ENCODE measurements around the gene ELFN1.

The ELFN1 gene

DNA sequence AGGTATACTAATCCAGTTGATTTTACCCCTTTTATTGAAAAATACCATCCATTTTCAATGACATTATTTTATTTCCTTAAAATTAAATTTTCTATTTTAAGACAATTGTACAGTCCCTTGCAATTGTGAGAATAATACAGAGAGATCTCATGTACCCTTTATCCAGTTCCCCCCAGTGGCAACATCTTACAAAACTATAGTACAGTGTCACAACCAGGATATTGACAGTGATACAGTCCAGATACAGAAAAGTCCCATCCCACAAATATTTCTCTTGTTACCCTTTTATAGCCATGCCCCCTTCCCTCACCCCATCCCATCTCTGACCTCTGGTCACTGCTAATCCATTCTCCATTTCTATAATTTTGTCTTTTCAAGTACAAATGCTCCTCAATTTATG, 18.5 kb downstream of the ELFN1 start:
- no peak for TF ChIP-seq POLR2AphosphoS5 (IDR thresholded peaks at IDR 0.05; ENCODE audit: low read depth)
- TF ChIP-seq, protein P1, sequence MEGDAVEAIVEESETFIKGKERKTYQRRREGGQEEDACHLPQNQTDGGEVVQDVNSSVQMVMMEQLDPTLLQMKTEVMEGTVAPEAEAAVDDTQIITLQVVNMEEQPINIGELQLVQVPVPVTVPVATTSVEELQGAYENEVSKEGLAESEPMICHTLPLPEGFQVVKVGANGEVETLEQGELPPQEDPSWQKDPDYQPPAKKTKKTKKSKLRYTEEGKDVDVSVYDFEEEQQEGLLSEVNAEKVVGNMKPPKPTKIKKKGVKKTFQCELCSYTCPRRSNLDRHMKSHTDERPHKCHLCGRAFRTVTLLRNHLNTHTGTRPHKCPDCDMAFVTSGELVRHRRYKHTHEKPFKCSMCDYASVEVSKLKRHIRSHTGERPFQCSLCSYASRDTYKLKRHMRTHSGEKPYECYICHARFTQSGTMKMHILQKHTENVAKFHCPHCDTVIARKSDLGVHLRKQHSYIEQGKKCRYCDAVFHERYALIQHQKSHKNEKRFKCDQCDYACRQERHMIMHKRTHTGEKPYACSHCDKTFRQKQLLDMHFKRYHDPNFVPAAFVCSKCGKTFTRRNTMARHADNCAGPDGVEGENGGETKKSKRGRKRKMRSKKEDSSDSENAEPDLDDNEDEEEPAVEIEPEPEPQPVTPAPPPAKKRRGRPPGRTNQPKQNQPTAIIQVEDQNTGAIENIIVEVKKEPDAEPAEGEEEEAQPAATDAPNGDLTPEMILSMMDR (IDR thresholded peaks at IDR 0.05; ENCODE audit: insufficient read depth, low read length): no peak
- no peak for TF ChIP-seq GABPA (IDR thresholded peaks at IDR 0.05; ENCODE audit: low read depth)
- no peak for TF ChIP-seq SPI1 (IDR thresholded peaks at IDR 0.05; ENCODE audit: borderline replicate concordance, low read depth)
- TF ChIP-seq, protein P2, sequence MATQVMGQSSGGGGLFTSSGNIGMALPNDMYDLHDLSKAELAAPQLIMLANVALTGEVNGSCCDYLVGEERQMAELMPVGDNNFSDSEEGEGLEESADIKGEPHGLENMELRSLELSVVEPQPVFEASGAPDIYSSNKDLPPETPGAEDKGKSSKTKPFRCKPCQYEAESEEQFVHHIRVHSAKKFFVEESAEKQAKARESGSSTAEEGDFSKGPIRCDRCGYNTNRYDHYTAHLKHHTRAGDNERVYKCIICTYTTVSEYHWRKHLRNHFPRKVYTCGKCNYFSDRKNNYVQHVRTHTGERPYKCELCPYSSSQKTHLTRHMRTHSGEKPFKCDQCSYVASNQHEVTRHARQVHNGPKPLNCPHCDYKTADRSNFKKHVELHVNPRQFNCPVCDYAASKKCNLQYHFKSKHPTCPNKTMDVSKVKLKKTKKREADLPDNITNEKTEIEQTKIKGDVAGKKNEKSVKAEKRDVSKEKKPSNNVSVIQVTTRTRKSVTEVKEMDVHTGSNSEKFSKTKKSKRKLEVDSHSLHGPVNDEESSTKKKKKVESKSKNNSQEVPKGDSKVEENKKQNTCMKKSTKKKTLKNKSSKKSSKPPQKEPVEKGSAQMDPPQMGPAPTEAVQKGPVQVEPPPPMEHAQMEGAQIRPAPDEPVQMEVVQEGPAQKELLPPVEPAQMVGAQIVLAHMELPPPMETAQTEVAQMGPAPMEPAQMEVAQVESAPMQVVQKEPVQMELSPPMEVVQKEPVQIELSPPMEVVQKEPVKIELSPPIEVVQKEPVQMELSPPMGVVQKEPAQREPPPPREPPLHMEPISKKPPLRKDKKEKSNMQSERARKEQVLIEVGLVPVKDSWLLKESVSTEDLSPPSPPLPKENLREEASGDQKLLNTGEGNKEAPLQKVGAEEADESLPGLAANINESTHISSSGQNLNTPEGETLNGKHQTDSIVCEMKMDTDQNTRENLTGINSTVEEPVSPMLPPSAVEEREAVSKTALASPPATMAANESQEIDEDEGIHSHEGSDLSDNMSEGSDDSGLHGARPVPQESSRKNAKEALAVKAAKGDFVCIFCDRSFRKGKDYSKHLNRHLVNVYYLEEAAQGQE (IDR thresholded peaks at IDR 0.05; ENCODE audit: insufficient replicate concordance, low read depth): no peak
- H3K4me3 ChIP-seq (replicated peaks; ENCODE audit: insufficient read depth, low read length): no peak overlapping the region
- no peaks in the 10 kb centered on the region for H3K27me3 ChIP-seq (ENCODE audit: insufficient read depth, poor library complexity, severe bottlenecking)
- no peak overlapping the region for H3K27ac ChIP-seq (replicated peaks)
- DNase-seq (ENCODE audit: low read depth in 1 of 2, low spot score in 1 of 2): no peak

DNA sequence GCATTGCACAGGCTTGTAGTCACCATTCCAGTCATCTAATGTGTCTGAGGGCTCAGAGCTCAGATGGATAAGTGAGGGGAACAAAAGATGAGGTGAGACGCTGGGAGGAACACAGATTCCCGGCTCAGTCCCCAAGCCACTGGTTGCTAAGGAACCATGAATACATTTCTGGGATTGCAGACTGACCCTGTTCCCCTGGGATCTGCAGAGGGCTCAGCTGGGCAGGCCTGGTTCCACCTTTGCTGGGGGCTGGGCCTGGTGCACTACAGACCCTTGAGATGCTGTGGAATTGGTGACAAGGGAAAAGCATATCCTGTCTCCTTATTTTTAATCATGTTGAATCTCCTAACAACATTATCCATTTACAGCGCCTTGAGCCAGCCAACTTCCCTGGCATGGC, 19.2 kb downstream of the ELFN1 start:
- DNase-seq (ENCODE audit: low read depth in 1 of 2, low spot score in 1 of 2): no peak
- Histone ChIP-seq H3K27ac (replicated peaks) (no peak overlapping the region), H3K27me3 (ENCODE audit: insufficient read depth, poor library complexity, severe bottlenecking) (no peaks in the 10 kb centered on the region), H3K4me3 (replicated peaks; ENCODE audit: insufficient read depth, low read length) (no peak overlapping the region)
- no peak for TF ChIP-seq SPI1 (IDR thresholded peaks at IDR 0.05; ENCODE audit: borderline replicate concordance, low read depth)
- TF ChIP-seq POLR2AphosphoS5 (IDR thresholded peaks at IDR 0.05; ENCODE audit: low read depth): no peak

DNA sequence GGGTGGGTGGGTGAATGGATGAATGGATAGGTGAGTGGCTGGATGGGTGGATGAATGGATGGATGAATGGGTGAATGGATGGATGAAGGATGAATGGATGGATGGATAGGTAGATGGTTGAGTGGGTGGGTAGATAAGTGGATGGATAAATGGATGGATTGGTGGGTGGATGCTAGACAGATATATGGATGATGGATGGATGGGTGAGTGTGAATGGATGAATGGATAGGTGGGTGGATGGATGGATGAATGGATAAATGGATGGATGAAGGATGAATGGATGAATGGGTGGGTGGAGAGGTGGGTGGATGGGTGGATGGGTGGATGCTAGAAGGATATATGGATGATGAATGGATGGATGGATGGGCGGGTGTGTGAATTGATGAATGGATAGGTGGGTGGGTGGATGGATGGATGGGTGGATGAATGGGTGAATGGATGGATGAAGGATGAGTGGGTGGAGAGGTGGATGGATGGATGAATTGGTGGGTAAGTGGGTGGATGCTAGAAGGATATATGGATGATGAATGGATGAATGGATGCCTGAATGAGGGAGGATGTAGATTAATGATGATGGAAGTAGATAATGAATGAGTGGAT, 20.4 kb downstream of the ELFN1 start:
- TF ChIP-seq GABPA (IDR thresholded peaks at IDR 0.05; ENCODE audit: low read depth): no peak
- no peak for TF ChIP-seq POLR2AphosphoS5 (IDR thresholded peaks at IDR 0.05; ENCODE audit: low read depth)
- TF ChIP-seq, protein P1 (IDR thresholded peaks at IDR 0.05; ENCODE audit: insufficient read depth, low read length): no peak
- TF ChIP-seq SPI1 (IDR thresholded peaks at IDR 0.05; ENCODE audit: borderline replicate concordance, low read depth): no peak
- TF ChIP-seq, protein P2 (IDR thresholded peaks at IDR 0.05; ENCODE audit: insufficient replicate concordance, low read depth): no peak

DNA sequence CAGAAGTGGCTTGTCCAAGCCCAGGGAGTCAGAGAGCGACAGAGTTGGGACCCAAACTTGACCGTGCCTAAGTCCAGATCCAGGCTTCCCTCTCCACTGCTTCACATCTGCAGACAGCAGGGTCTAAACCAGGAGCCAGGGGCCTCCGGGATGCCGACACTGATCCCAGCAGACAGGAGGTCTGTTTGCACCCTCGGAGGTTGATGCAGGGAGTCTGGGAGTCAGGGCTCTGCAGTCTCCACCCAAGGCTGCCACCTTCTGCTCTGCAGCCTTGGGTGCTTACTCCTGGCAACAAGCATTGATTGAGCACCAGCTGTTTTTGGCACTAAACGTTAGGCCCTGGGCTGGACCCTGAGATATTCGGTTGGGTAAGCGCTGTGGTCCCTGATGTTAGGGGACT, 21.0 kb downstream of the ELFN1 start:
- Histone ChIP-seq H3K27me3 (ENCODE audit: insufficient read depth, poor library complexity, severe bottlenecking) (no peaks in the 10 kb centered on the region), H3K27ac (replicated peaks) (no peak overlapping the region), H3K4me3 (replicated peaks; ENCODE audit: insufficient read depth, low read length) (no peak overlapping the region)
- DNase-seq (ENCODE audit: low read depth in 1 of 2, low spot score in 1 of 2): no peak
- no peak for TF ChIP-seq GABPA (IDR thresholded peaks at IDR 0.05; ENCODE audit: low read depth)
- TF ChIP-seq, protein P1 (IDR thresholded peaks at IDR 0.05; ENCODE audit: insufficient read depth, low read length): no peak
- TF ChIP-seq, protein P2 (IDR thresholded peaks at IDR 0.05; ENCODE audit: insufficient replicate concordance, low read depth): no peak
- TF ChIP-seq POLR2AphosphoS5 (IDR thresholded peaks at IDR 0.05; ENCODE audit: low read depth): no peak
- TF ChIP-seq SPI1 (IDR thresholded peaks at IDR 0.05; ENCODE audit: borderline replicate concordance, low read depth): no peak

More for the DNA sequence above, 20.4 kb downstream of the ELFN1 start:
- no peak for DNase-seq (ENCODE audit: low read depth in 1 of 2, low spot score in 1 of 2)
- Histone ChIP-seq H3K27me3 (ENCODE audit: insufficient read depth, poor library complexity, severe bottlenecking) (no peaks in the 10 kb centered on the region), H3K27ac (replicated peaks) (no peak overlapping the region), H3K4me3 (replicated peaks; ENCODE audit: insufficient read depth, low read length) (no peak overlapping the region)
